ENCODE data around the gene SASH1.

Gene SASH1

GRCh38 chr6:148342350-148343046 lies at the start of gene SASH1:
Gene SASH1 (plus strand): TSS chr6:148342838. CDS start chr6:148343068, 230 bp downstream.
- Histone ChIP-seq H3K27ac (ENCODE audit: low read length) (peak within 1 kb of the TSS; percentile 84), H3K27me3 (ENCODE audit: control insufficient read depth in 1 of 2, insufficient read depth in 2 of 2, low read length in 2 of 2) (no peaks in the 10 kb centered on the region), H3K9ac (ENCODE audit: low read length in 2 of 2) (peak within 1 kb of the TSS; percentile 82 to 91), H3K4me1 (ENCODE audit: control insufficient read depth, insufficient read depth, low read length) (peaks cover 10% of the 10 kb centered on the region), H3K9me3 (ENCODE audit: control insufficient read depth in 2 of 2, low read length in 2 of 2) (no peaks in the 10 kb centered on the region), H3K4me3 (ENCODE audit: low read length in 2 of 2) (peak within 1 kb of the TSS; percentile 86 to 89), H3K36me3 (ENCODE audit: control insufficient read depth in 2 of 2, insufficient read depth in 2 of 2, low read length in 2 of 2) (no peaks in the 10 kb centered on the region)

GRCh38 chr6:148293181-148293995 lies 49.2 kb upstream of the SASH1 start:
- H3K9me3 ChIP-seq (ENCODE audit: control insufficient read depth in 2 of 2, low read length in 2 of 2), result no peaks in the 10 kb centered on the region
- peak overlapping the region; percentile 40 to 41 for H3K4me3 ChIP-seq (ENCODE audit: low read length in 2 of 2)
- H3K27me3 ChIP-seq (ENCODE audit: control insufficient read depth in 1 of 2, insufficient read depth in 2 of 2, low read length in 2 of 2), result no peaks in the 10 kb centered on the region
- H3K36me3 ChIP-seq (ENCODE audit: control insufficient read depth in 2 of 2, insufficient read depth in 2 of 2, low read length in 2 of 2), result no peaks in the 10 kb centered on the region
- H3K27ac ChIP-seq (ENCODE audit: low read length), result no peak overlapping the region
- H3K4me1 ChIP-seq (ENCODE audit: control insufficient read depth, insufficient read depth, low read length), result peaks cover 12% of the 10 kb centered on the region
- H3K9ac ChIP-seq (ENCODE audit: low read length in 2 of 2), result no peak overlapping the region

- Histone ChIP-seq H3K4me1 (ENCODE audit: control insufficient read depth, insufficient read depth, low read length) (peaks cover 12% of the 10 kb centered on the region), H3K27me3 (ENCODE audit: control insufficient read depth in 1 of 2, insufficient read depth in 2 of 2, low read length in 2 of 2) (no peaks in the 10 kb centered on the region), H3K4me3 (ENCODE audit: low read length in 2 of 2) (no peak overlapping the region), H3K9me3 (ENCODE audit: control insufficient read depth in 2 of 2, low read length in 2 of 2) (no peaks in the 10 kb centered on the region), H3K9ac (ENCODE audit: low read length in 2 of 2) (no peak overlapping the region), H3K27ac (ENCODE audit: low read length) (no peak overlapping the region), H3K36me3 (ENCODE audit: control insufficient read depth in 2 of 2, insufficient read depth in 2 of 2, low read length in 2 of 2) (no peaks in the 10 kb centered on the region)
These were observed 48.6 kb upstream of the SASH1 start for GRCh38 chr6:148294059-148294458.

- Histone ChIP-seq H3K27me3 (ENCODE audit: control insufficient read depth in 1 of 2, insufficient read depth in 2 of 2, low read length in 2 of 2) (no peaks in the 10 kb centered on the region), H3K9me3 (ENCODE audit: control insufficient read depth in 2 of 2, low read length in 2 of 2) (no peaks in the 10 kb centered on the region), H3K4me1 (ENCODE audit: control insufficient read depth, insufficient read depth, low read length) (peaks cover 12% of the 10 kb centered on the region), H3K27ac (ENCODE audit: low read length) (no peak overlapping the region), H3K9ac (ENCODE audit: low read length in 2 of 2) (no peak overlapping the region), H3K4me3 (ENCODE audit: low read length in 2 of 2) (no peak overlapping the region), H3K36me3 (ENCODE audit: control insufficient read depth in 2 of 2, insufficient read depth in 2 of 2, low read length in 2 of 2) (no peaks in the 10 kb centered on the region)
These were observed 47.3 kb upstream of the SASH1 start for GRCh38 chr6:148295261-148295887.

GRCh38 chr6:148296771-148297170 lies 45.9 kb upstream of the SASH1 start:
- H3K4me1 ChIP-seq (ENCODE audit: control insufficient read depth, insufficient read depth, low read length), result peaks cover 12% of the 10 kb centered on the region
- H3K9ac ChIP-seq (ENCODE audit: low read length in 2 of 2), result no peak overlapping the region
- no peaks in the 10 kb centered on the region for H3K9me3 ChIP-seq (ENCODE audit: control insufficient read depth in 2 of 2, low read length in 2 of 2)
- no peak overlapping the region for H3K4me3 ChIP-seq (ENCODE audit: low read length in 2 of 2)
- no peak overlapping the region for H3K27ac ChIP-seq (ENCODE audit: low read length)
- H3K36me3 ChIP-seq (ENCODE audit: control insufficient read depth in 2 of 2, insufficient read depth in 2 of 2, low read length in 2 of 2), result no peaks in the 10 kb centered on the region
- H3K27me3 ChIP-seq (ENCODE audit: control insufficient read depth in 1 of 2, insufficient read depth in 2 of 2, low read length in 2 of 2), result no peaks in the 10 kb centered on the region

- no peak overlapping the region for H3K9ac ChIP-seq (ENCODE audit: low read length in 2 of 2)
- H3K36me3 ChIP-seq (ENCODE audit: control insufficient read depth in 2 of 2, insufficient read depth in 2 of 2, low read length in 2 of 2), result no peaks in the 10 kb centered on the region
- H3K27me3 ChIP-seq (ENCODE audit: control insufficient read depth in 1 of 2, insufficient read depth in 2 of 2, low read length in 2 of 2), result no peaks in the 10 kb centered on the region
- H3K4me1 ChIP-seq (ENCODE audit: control insufficient read depth, insufficient read depth, low read length), result peaks cover 4% of the 10 kb centered on the region
- no peak overlapping the region for H3K4me3 ChIP-seq (ENCODE audit: low read length in 2 of 2)
- no peak overlapping the region for H3K27ac ChIP-seq (ENCODE audit: low read length)
- H3K9me3 ChIP-seq (ENCODE audit: control insufficient read depth in 2 of 2, low read length in 2 of 2), result no peaks in the 10 kb centered on the region
These were observed 44.0 kb upstream of the SASH1 start for GRCh38 chr6:148298683-148299082.

GRCh38 chr6:148303616-148304015 lies 39.0 kb upstream of the SASH1 start:
- no peak overlapping the region for H3K27ac ChIP-seq (ENCODE audit: low read length)
- H3K4me1 ChIP-seq (ENCODE audit: control insufficient read depth, insufficient read depth, low read length), result no peaks in the 10 kb centered on the region
- H3K4me3 ChIP-seq (ENCODE audit: low read length in 2 of 2), result no peak overlapping the region
- H3K27me3 ChIP-seq (ENCODE audit: control insufficient read depth in 1 of 2, insufficient read depth in 2 of 2, low read length in 2 of 2), result no peaks in the 10 kb centered on the region
- H3K9me3 ChIP-seq (ENCODE audit: control insufficient read depth in 2 of 2, low read length in 2 of 2), result no peaks in the 10 kb centered on the region
- H3K36me3 ChIP-seq (ENCODE audit: control insufficient read depth in 2 of 2, insufficient read depth in 2 of 2, low read length in 2 of 2), result no peaks in the 10 kb centered on the region
- no peak overlapping the region for H3K9ac ChIP-seq (ENCODE audit: low read length in 2 of 2)

- H3K9me3 ChIP-seq (ENCODE audit: control insufficient read depth in 2 of 2, low read length in 2 of 2), result no peaks in the 10 kb centered on the region
- H3K36me3 ChIP-seq (ENCODE audit: control insufficient read depth in 2 of 2, insufficient read depth in 2 of 2, low read length in 2 of 2), result no peaks in the 10 kb centered on the region
- H3K27ac ChIP-seq (ENCODE audit: low read length), result no peak overlapping the region
- H3K4me1 ChIP-seq (ENCODE audit: control insufficient read depth, insufficient read depth, low read length), result no peaks in the 10 kb centered on the region
- H3K9ac ChIP-seq (ENCODE audit: low read length in 2 of 2), result no peak overlapping the region
- H3K4me3 ChIP-seq (ENCODE audit: low read length in 2 of 2), result no peak overlapping the region
- H3K27me3 ChIP-seq (ENCODE audit: control insufficient read depth in 1 of 2, insufficient read depth in 2 of 2, low read length in 2 of 2), result no peaks in the 10 kb centered on the region
These were observed 37.7 kb upstream of the SASH1 start for GRCh38 chr6:148304976-148305375.

GRCh38 chr6:148306286-148306685 lies 36.4 kb upstream of the SASH1 start:
- no peak overlapping the region for H3K27ac ChIP-seq (ENCODE audit: low read length)
- no peaks in the 10 kb centered on the region for H3K4me1 ChIP-seq (ENCODE audit: control insufficient read depth, insufficient read depth, low read length)
- H3K9ac ChIP-seq (ENCODE audit: low read length in 2 of 2), result no peak overlapping the region
- no peaks in the 10 kb centered on the region for H3K9me3 ChIP-seq (ENCODE audit: control insufficient read depth in 2 of 2, low read length in 2 of 2)
- no peaks in the 10 kb centered on the region for H3K27me3 ChIP-seq (ENCODE audit: control insufficient read depth in 1 of 2, insufficient read depth in 2 of 2, low read length in 2 of 2)
- no peak overlapping the region for H3K4me3 ChIP-seq (ENCODE audit: low read length in 2 of 2)
- no peaks in the 10 kb centered on the region for H3K36me3 ChIP-seq (ENCODE audit: control insufficient read depth in 2 of 2, insufficient read depth in 2 of 2, low read length in 2 of 2)

GRCh38 chr6:148307405-148307804 lies 35.2 kb upstream of the SASH1 start:
- no peak overlapping the region for H3K9ac ChIP-seq (ENCODE audit: low read length in 2 of 2)
- no peaks in the 10 kb centered on the region for H3K9me3 ChIP-seq (ENCODE audit: control insufficient read depth in 2 of 2, low read length in 2 of 2)
- no peaks in the 10 kb centered on the region for H3K4me1 ChIP-seq (ENCODE audit: control insufficient read depth, insufficient read depth, low read length)
- no peaks in the 10 kb centered on the region for H3K36me3 ChIP-seq (ENCODE audit: control insufficient read depth in 2 of 2, insufficient read depth in 2 of 2, low read length in 2 of 2)
- H3K4me3 ChIP-seq (ENCODE audit: low read length in 2 of 2), result no peak overlapping the region
- no peaks in the 10 kb centered on the region for H3K27me3 ChIP-seq (ENCODE audit: control insufficient read depth in 1 of 2, insufficient read depth in 2 of 2, low read length in 2 of 2)
- no peak overlapping the region for H3K27ac ChIP-seq (ENCODE audit: low read length)
